ENCODE results near the gene TXLNG.

The TXLNG gene

GRCh38 chrX:16785247-16786138, 773 bp upstream of the TXLNG start:
- peak; percentile 21 for DNase-seq

GRCh38 chrX:16786791-16787735, 797 bp downstream of the TXLNG start:
- DNase-seq, result peak; percentile 51

- no peak for DNase-seq
These were observed 2.2 kb downstream of the TXLNG start for GRCh38 chrX:16788477-16788876.

- no peak for DNase-seq
These were observed 10.0 kb downstream of the TXLNG start for GRCh38 chrX:16796298-16796697.

GRCh38 chrX:16797358-16797757, 11.1 kb downstream of the TXLNG start:
- no peak for DNase-seq

- no peak for DNase-seq
These were observed 11.6 kb downstream of the TXLNG start for GRCh38 chrX:16797841-16798240.

- DNase-seq, result no peak
These were observed 18.7 kb downstream of the TXLNG start for GRCh38 chrX:16804923-16805464.

GRCh38 chrX:16807548-16807947, 21.3 kb downstream of the TXLNG start:
- no peak for DNase-seq

GRCh38 chrX:16807976-16808542, 21.8 kb downstream of the TXLNG start:
- DNase-seq, result no peak

- DNase-seq, result no peak
These were observed 28.3 kb downstream of the TXLNG start for GRCh38 chrX:16814597-16814996.

- no peak for DNase-seq
These were observed 33.4 kb downstream of the TXLNG start for GRCh38 chrX:16819634-16820033.

- no peak for DNase-seq
These were observed 36.5 kb downstream of the TXLNG start for GRCh38 chrX:16822723-16823122.

GRCh38 chrX:16825264-16826035, 39.2 kb downstream of the TXLNG start:
- DNase-seq, result no peak

GRCh38 chrX:16826207-16826606, 39.9 kb downstream of the TXLNG start:
- DNase-seq, result no peak

GRCh38 chrX:16827225-16827624, 41.0 kb downstream of the TXLNG start:
- DNase-seq, result no peak

- no peak for DNase-seq
These were observed 42.0 kb downstream of the TXLNG start for GRCh38 chrX:16828124-16828908.

GRCh38 chrX:16832301-16832700, 46.0 kb downstream of the TXLNG start:
- no peak for DNase-seq

- DNase-seq, result no peak
These were observed 48.5 kb downstream of the TXLNG start for GRCh38 chrX:16834806-16835205.

GRCh38 chrX:16836371-16836770, 50.1 kb downstream of the TXLNG start:
- peak; percentile 7 for DNase-seq

- DNase-seq, result no peak
These were observed 52.2 kb downstream of the TXLNG start for GRCh38 chrX:16838202-16839066.
